HG03097 (cell line): ENCODE measurements around the gene EXOC2.
"Not testable (repeated sequence)": the region's sequence is repeated elsewhere in the genome, so short reads cannot be mapped to it uniquely, and the experiment has no call there.

Experiments used
- ATAC-seq: cut with Tn5 transposase; IDR thresholded peaks from one replicate; pipeline ENCODE4 v1.9.1; 2021; ENCODE audit not compliant: unreplicated experiment, low FRiP score

EXOC2 gene

GRCh38 chr6:683742-684440 lies 9.0 kb downstream of the EXOC2 start:
- no peak for ATAC-seq

GRCh38 chr6:680666-681340 lies 12.1 kb downstream of the EXOC2 start:
- no peak for ATAC-seq

DNA sequence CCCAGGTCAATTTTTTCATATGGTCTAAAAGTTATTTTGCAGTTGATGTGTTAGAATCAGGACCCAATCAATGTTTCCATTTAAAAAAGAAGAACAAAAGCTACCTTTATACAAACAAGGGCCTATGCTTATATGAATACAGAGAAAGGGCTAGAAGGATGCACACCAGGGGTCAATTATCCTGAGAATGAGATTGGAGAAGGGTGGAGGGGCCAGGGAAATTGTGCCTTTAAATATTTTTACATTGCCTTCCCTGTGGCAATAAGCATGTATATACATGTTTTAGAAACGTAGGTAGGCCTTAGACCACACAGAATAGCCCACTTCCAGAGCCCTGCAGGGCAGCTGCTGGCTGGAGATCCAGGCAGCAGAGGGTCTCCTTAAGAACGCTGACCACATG lies 12.7 kb downstream of the EXOC2 start:
- ATAC-seq: no peak

DNA sequence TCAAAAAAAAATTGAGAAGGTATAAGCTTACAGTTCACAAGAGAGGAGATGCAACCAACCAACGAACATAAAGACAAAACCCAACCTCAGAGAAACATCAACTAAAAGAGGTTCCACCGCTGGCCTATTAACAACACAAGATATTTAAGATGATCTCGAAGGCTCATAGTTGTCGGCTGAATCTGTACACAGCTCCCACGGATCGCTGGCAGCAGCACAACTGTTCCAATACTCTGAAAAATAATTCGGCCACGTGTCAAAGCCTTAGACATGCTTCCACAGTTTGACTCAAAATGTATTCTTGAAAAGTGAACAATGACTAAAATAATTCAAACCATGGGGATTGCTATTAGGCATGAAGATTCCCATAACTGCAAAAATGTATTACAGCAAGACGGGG lies 13.7 kb downstream of the EXOC2 start:
- no peak for ATAC-seq

DNA sequence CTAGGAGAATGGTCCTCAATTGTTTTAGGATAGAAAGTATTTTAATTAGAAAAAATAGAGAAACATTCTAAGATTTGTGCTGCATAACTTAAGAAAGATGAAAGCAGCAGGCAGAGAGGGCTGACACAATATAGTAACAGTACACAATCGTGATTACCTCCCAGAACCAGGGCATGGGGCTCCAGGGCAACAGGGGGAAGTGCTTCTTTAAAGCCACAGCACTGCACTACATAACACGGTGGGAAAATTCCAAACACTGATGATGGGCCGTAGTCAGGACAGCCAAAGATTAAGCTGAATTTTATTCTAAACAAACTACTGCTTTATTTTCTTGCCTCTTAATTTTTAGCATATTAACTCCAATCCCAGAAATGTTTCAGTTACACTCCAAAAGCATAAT lies 14.4 kb downstream of the EXOC2 start:
- ATAC-seq: no peak

DNA sequence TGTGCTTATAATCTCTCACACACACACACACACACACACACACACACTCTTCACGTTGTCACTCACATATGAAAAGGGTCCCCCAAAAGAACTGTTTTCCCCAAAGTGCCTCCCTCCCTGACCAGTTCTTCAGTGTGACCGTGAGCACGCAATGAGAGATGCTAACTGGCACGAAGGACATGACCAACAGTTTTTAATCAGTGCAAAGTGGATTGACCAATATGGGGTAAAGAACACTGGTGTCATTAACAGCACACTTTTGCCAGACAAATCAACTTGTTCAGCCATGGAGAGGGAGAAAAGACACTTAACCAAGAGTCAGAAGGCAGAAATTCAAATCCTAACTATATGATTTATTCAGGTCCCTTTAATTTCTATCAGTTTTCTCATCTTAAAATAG lies 15.0 kb downstream of the EXOC2 start:
- ATAC-seq: no peak

DNA sequence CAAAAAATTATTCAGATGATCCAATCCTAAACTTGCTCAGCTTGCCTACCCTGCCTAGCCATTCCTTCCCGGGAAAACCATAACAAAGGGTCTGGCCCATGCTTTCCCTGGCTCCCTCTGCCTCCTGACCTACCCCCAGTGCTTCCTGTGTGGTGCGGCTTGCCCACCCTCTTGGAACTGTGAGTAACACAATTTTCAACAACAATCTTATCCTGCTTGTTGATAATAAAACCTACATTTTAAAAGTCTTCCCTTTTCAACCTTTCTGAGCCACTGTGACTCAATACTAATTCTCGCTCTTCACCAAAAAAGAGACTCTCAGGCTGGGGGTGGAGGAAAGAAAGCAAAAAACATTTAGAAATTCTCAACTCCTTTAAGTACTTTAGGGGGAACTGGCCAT lies 18.0 kb downstream of the EXOC2 start:
- no peak for ATAC-seq

DNA sequence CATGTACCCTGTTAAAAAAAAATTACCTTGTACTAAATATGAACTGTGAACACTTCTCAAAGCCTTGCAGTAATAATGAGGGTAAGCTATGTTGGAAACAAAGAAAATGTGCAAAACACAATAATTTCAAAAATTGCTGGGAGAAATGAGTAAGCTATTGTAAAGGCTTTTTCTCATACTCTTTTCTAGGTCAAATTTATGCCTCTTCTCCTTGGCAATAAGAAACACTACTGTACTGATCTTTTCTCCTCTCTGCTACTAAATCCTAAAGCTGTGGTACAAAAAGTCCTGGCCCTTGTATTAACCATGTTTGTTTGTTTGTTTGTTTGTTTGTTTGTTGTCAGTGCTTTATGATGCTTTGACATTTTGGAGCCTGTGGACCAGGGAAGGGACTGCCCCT lies 18.5 kb downstream of the EXOC2 start:
- ATAC-seq: no peak

- no peak for ATAC-seq
These were observed 25.5 kb downstream of the EXOC2 start for GRCh38 chr6:667253-667927.

- no peak for ATAC-seq
These were observed 27.3 kb downstream of the EXOC2 start for GRCh38 chr6:665403-666267.

- ATAC-seq: not testable (repeated sequence)
These were observed 29.2 kb downstream of the EXOC2 start for GRCh38 chr6:663788-664187.

DNA sequence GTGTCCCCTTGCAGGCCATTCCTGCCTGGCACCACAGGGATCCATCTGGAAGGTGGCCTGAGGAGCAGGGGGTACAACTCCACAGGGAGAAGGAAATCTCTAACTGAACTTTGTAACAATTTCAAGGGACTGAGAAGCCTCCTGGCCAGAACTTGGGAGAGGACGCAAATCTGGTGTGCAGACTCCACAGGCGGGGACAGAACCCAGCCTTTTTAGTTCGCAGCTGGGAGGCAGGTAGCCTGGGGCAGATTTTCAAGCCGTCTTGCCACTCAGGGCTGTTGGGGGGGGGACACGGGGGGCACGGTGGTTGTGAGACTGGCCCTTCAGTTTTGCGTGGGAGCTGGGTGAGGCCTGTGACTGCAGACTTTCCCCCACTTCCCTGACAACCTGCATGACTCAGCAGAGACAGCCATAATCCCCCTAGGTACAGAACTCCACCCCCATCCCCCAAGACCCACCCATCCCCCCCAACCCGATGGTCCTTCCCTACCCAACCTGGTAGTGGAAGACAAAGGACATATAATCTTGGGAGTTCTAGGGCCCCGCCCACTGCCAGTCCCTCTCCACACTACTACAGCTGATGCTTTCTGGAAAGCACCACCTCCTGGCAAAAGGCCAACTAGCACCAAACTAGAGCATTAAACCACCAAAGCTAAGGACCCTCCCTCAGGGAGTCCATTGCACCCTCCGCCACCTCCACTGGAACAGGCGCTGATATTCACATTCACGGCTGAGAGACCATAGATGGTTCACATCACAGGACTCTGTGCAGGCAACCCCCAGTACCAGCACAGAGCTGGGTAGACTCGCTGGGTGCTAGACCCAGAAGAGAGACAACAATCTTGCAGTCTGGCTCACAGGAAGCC lies 33.0 kb downstream of the EXOC2 start:
- ATAC-seq: no peak

DNA sequence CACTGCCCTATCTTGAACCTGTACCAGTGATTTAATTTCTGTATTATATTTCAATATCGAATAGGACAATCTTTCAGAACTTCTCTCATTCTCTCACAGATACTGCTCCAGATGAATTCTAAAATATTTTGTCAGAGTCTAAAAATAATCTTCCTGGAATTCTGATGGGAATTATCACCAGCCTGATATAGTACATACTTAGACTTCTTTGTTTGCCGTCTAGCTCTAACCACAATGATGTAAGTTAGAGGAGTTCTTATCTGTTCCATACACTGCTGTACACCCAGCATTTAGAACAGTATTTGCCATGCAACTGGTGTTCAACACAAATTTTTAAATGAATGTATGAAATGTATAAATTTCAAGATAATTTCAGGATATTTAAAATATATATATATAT lies 34.7 kb downstream of the EXOC2 start:
- ATAC-seq: no peak

DNA sequence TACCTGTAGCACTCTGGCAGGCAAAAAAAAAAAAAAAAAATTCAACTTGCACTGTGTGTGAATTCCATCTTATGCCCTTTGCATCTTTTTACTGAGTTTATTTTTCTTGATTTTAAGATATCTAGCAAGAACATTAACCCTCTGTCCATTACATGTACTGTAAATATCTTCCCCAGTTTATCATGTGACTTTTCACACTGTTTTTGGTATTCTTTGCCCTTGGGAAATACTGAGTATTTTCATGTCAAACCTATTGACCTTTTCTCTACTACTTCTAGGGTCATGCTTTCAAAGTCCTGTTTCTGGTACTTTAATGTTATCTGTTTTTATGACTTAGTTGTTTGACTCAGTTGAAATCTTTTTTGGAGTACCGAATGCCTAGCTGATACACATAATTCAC lies 35.2 kb downstream of the EXOC2 start:
- no peak for ATAC-seq

- no peak for ATAC-seq
These were observed 36.3 kb downstream of the EXOC2 start, which contains the start of gene HUS1B for GRCh38 chr6:656460-657252. Gene HUS1B (minus strand): TSS chr6:657100. CDS start chr6:656944, 156 bp downstream.

DNA sequence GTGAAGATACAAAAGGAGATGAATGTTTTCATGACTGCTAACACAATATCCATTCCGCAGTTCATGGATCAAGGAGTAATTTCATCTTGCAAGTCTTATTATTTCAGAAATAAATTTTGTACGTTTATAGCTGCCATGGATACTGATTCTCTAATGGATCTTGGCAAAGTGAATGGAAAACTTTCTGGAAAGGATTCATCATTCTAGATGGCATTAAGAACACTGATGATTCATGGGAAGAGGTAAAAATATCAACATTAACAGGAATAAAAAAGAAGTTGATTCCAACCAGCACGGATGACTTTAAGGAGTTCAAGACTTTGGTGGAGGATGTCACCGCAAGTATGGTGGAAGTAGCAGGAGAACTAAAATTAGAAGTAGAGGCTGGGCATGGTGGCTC lies 38.8 kb downstream of the EXOC2 start:
- no peak for ATAC-seq

DNA sequence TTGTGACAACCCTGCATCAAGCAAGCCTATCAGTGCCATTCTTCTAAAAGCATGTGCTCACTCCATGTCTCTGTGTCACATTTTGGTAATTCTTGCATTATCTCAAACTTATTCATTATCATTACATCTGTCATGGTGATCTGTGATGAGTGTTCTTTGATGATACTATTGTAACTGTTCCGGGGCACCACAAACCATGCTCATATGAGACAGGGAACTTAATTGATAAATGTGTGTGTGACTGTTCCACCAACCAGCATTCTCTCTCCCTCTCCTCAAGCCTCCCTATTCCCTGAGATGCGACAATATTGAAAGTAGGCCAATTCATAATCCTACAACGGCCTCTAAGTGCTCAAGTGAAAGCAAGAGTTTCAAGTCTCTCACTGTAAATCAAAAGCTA lies 40.1 kb downstream of the EXOC2 start:
- no peak for ATAC-seq

GRCh38 chr6:650098-650497 lies 42.8 kb downstream of the EXOC2 start:
- ATAC-seq: no peak

DNA sequence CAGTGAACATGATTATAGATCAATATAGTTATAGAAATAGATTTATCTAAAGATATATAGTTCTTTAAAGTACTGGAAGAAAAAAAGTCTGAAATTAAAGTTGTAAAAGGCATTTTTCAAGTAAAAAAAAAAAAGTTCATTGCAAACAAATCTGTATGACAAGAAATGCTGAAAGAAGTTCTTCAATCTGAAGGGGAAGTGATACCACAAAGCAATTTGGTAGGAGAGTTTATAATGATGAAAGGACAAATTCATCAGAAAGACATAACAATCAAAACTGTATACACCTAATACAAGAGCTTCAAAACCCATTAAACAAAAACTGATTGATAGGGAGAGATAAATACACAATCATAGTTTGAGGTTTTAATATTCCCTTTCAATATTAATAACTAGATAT lies 50.1 kb downstream of the EXOC2 start:
- ATAC-seq: no peak
